Loucy (cell line): Measurements from ENCODE around the gene ICA1L.

Source experiments
- EZH2phosphoT487 ChIP-seq: fragments of 200-600 bp; IDR thresholded peaks from 2 replicates; pipeline ENCODE4 v1.6.1; 2018; ENCODE audit warnings: antibody characterized with exemption, mild to moderate bottlenecking, moderate library complexity, borderline replicate concordance
- TF ChIP-seq, protein P1 (sequence below): fragments of 200-600 bp; sonication (generic); conservative IDR thresholded peaks from 2 replicates; pipeline ENCODE4 v1.5.1; 2014; ENCODE audit warnings: mild to moderate bottlenecking, antibody characterized with exemption, low read length

DNA sequence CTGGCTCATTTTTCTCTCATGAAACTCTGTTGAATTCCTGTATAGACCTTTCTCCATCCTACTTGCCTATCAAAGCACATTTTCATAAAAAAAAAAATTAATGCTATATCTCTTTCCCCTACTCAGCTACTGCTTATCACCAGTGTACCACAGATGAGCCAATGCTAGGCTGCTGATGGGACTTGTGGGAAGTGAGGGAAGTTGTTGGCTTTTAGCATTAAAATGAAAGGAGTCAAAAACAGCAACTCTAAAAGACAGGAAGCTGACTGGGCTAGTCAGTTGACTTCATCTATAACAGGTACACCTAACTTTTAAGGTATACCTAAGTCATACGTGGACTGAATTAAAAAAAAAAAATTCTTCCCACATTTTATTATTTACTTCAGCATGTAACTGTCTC, 134.7 kb downstream of the ICA1L start:
- TF ChIP-seq, protein P1, sequence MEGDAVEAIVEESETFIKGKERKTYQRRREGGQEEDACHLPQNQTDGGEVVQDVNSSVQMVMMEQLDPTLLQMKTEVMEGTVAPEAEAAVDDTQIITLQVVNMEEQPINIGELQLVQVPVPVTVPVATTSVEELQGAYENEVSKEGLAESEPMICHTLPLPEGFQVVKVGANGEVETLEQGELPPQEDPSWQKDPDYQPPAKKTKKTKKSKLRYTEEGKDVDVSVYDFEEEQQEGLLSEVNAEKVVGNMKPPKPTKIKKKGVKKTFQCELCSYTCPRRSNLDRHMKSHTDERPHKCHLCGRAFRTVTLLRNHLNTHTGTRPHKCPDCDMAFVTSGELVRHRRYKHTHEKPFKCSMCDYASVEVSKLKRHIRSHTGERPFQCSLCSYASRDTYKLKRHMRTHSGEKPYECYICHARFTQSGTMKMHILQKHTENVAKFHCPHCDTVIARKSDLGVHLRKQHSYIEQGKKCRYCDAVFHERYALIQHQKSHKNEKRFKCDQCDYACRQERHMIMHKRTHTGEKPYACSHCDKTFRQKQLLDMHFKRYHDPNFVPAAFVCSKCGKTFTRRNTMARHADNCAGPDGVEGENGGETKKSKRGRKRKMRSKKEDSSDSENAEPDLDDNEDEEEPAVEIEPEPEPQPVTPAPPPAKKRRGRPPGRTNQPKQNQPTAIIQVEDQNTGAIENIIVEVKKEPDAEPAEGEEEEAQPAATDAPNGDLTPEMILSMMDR, result no peak
- no peak for TF ChIP-seq EZH2phosphoT487
